ENCODE measurements around the gene LDLR.

LDLR gene

GRCh38 chr19:11140896-11141295 lies 51.6 kb downstream of the LDLR start:
- Histone ChIP-seq H3K9ac (no peak overlapping the region), H2AFZ (no peak overlapping the region), H3K4me3 (ENCODE audit: low read depth, low read length) (no peak overlapping the region), H3K4me2 (ENCODE audit: low read length) (no peak overlapping the region), H3K27me3 (ENCODE audit: control insufficient read depth, insufficient read depth, low read length) (no peaks in the 10 kb centered on the region), H3K4me1 (peaks cover 20% of the 10 kb centered on the region), H3K27ac (no peak overlapping the region), H3K9me3 (ENCODE audit: control insufficient read depth, low read length) (no peaks in the 10 kb centered on the region), H3K36me3 (ENCODE audit: control insufficient read depth, insufficient read depth, low read length) (no peaks in the 10 kb centered on the region), H3K79me2 (no peaks in the 10 kb centered on the region)
- no peak for TF ChIP-seq CTCF (IDR thresholded peaks at IDR 0.05)

- no peak overlapping the region for H3K9ac ChIP-seq
- no peaks in the 10 kb centered on the region for H3K79me2 ChIP-seq
- peak overlapping the region; percentile 82 for H3K27ac ChIP-seq
- H3K27me3 ChIP-seq (ENCODE audit: control insufficient read depth, insufficient read depth, low read length), result no peaks in the 10 kb centered on the region
- H3K36me3 ChIP-seq (ENCODE audit: control insufficient read depth, insufficient read depth, low read length), result no peaks in the 10 kb centered on the region
- peaks cover 20% of the 10 kb centered on the region for H3K4me1 ChIP-seq
- H3K9me3 ChIP-seq (ENCODE audit: control insufficient read depth, low read length), result no peaks in the 10 kb centered on the region
- no peak for TF ChIP-seq CTCF (IDR thresholded peaks at IDR 0.05)
- H3K4me2 ChIP-seq (ENCODE audit: low read length), result no peak overlapping the region
- H2AFZ ChIP-seq, result peak overlapping the region; percentile 96
- H3K4me3 ChIP-seq (ENCODE audit: low read depth, low read length), result no peak overlapping the region
Measured at GRCh38 chr19:11141937-11142527, 52.8 kb downstream of the LDLR start.

GRCh38 chr19:11142528-11143171 lies 53.4 kb downstream of the LDLR start:
- peaks cover 18% of the 10 kb centered on the region for H3K4me1 ChIP-seq
- no peak for TF ChIP-seq CTCF (IDR thresholded peaks at IDR 0.05)
- H3K9me3 ChIP-seq (ENCODE audit: control insufficient read depth, low read length), result no peaks in the 10 kb centered on the region
- H3K9ac ChIP-seq, result no peak overlapping the region
- H3K79me2 ChIP-seq, result no peaks in the 10 kb centered on the region
- peak overlapping the region; percentile 82 for H3K27ac ChIP-seq
- no peaks in the 10 kb centered on the region for H3K36me3 ChIP-seq (ENCODE audit: control insufficient read depth, insufficient read depth, low read length)
- peak overlapping the region; percentile 96 for H2AFZ ChIP-seq
- no peaks in the 10 kb centered on the region for H3K27me3 ChIP-seq (ENCODE audit: control insufficient read depth, insufficient read depth, low read length)
- H3K4me3 ChIP-seq (ENCODE audit: low read depth, low read length), result no peak overlapping the region
- no peak overlapping the region for H3K4me2 ChIP-seq (ENCODE audit: low read length)

GRCh38 chr19:11145536-11145924 lies 56.3 kb downstream of the LDLR start:
- no peak for TF ChIP-seq CTCF (IDR thresholded peaks at IDR 0.05)
- H3K4me3 ChIP-seq (ENCODE audit: low read depth, low read length), result no peak overlapping the region
- no peak overlapping the region for H3K27ac ChIP-seq
- no peaks in the 10 kb centered on the region for H3K27me3 ChIP-seq (ENCODE audit: control insufficient read depth, insufficient read depth, low read length)
- H3K9me3 ChIP-seq (ENCODE audit: control insufficient read depth, low read length), result no peaks in the 10 kb centered on the region
- no peak overlapping the region for H3K9ac ChIP-seq
- H3K4me2 ChIP-seq (ENCODE audit: low read length), result no peak overlapping the region
- H3K79me2 ChIP-seq, result no peaks in the 10 kb centered on the region
- H3K4me1 ChIP-seq, result peaks cover 14% of the 10 kb centered on the region
- no peaks in the 10 kb centered on the region for H3K36me3 ChIP-seq (ENCODE audit: control insufficient read depth, insufficient read depth, low read length)
- no peak overlapping the region for H2AFZ ChIP-seq

GRCh38 chr19:11148001-11148400 lies 58.7 kb downstream of the LDLR start:
- peaks cover 6% of the 10 kb centered on the region for H3K4me1 ChIP-seq
- no peak overlapping the region for H3K27ac ChIP-seq
- no peak overlapping the region for H2AFZ ChIP-seq
- TF ChIP-seq CTCF (IDR thresholded peaks at IDR 0.05), result no peak
- H3K9me3 ChIP-seq (ENCODE audit: control insufficient read depth, low read length), result no peaks in the 10 kb centered on the region
- H3K4me3 ChIP-seq (ENCODE audit: low read depth, low read length), result no peak overlapping the region
- no peaks in the 10 kb centered on the region for H3K27me3 ChIP-seq (ENCODE audit: control insufficient read depth, insufficient read depth, low read length)
- H3K79me2 ChIP-seq, result no peaks in the 10 kb centered on the region
- H3K36me3 ChIP-seq (ENCODE audit: control insufficient read depth, insufficient read depth, low read length), result no peaks in the 10 kb centered on the region
- H3K9ac ChIP-seq, result no peak overlapping the region
- H3K4me2 ChIP-seq (ENCODE audit: low read length), result no peak overlapping the region

Measured in parathyroid adenoma (tissue), 2 donors.